HepG2 (cell line): ENCODE measurements around the gene SLC12A2. TPM values are rescaled to one million over a fixed set of nuclear protein-coding genes. Genes with fewer than 3 reads are reported as not detected.

ENCODE experiments used
- ATAC-seq: fragments of 200-7000 bp; cut with Tn5 transposase; 3 replicates; pipeline ENCODE4 v1.9.1; 2020; ENCODE audit warnings: mild to moderate bottlenecking, moderate library complexity
- BruUV-seq: library from RNA; stranded (reverse); fragments of 400-500 nt; replicated peaks from 2 replicates; lab custom pipeline; 2021; lab: Mats Ljungman, UMichigan
- CTCF ChIA-PET: fragments of 300-600 bp; formaldehyde crosslinking; extraction: SDS; loops from one replicate; lab custom pipeline; 2021; ENCODE audit warnings: low total read pairs, inconsistent platforms, low intra/inter-chr PET ratio; lab: Yijun Ruan, JAX
- POLR2A ChIA-PET: fragments of 350-600 bp; sonication (Branson Sonifier 250); formaldehyde crosslinking; loops from one replicate; lab custom pipeline; 2020; ENCODE audit warnings: antibody characterized with exemption, inconsistent platforms; lab: Yijun Ruan, JAX
- DNase-seq: peaks from one replicate; pipeline ENCODE4 v3.0.0-alpha.2; 2015; ENCODE audit warnings: low spot score
- FAIRE-seq: peaks from 3 replicates; lab custom pipeline; 2011; peaks lifted over from hg19 to GRCh38; lab: Jason Lieb, UNC
- H2AFZ ChIP-seq: one replicate; pipeline ENCODE4 v1.6.1; 2011; ENCODE audit warnings: low read length, inconsistent platforms
- H3K27ac ChIP-seq: fragments of 300-600 bp; 3 replicates; pipeline ENCODE4 v1.8.0; 2011; ENCODE audit warnings: mixed run types, mild to moderate bottlenecking, mixed read lengths, low read length, inconsistent platforms; ENCODE audit not compliant: insufficient read depth; ENCODE audit errors: extremely low read length
- H3K27me3 ChIP-seq, 2 experiments: fragments of 200-600 bp in 1 of 2; 2 replicates in 1 of 2; 3 replicates in 1 of 2; pipeline versions ENCODE4 v1.6.0 to v1.8.0; 2011; ENCODE audit warnings: low read length in 2 of 2, mild to moderate bottlenecking in 2 of 2, moderate library complexity in 2 of 2, inconsistent platforms in 1 of 2; ENCODE audit not compliant: insufficient read depth in 2 of 2, control insufficient read depth in 1 of 2
- H3K36me3 ChIP-seq, 2 experiments: fragments of 200-600 bp in 1 of 2; replicated peaks in 1 of 2; 2 replicates in 1 of 2; 3 replicates in 1 of 2; pipeline versions ENCODE4 v1.5.1 to v1.8.0; 2011; ENCODE audit warnings: low read length in 2 of 2, inconsistent platforms in 1 of 2; ENCODE audit not compliant: insufficient read depth in 2 of 2, control insufficient read depth in 1 of 2
- H3K4me1 ChIP-seq: 2 replicates; pipeline ENCODE4 v1.5.1; 2012; ENCODE audit warnings: low read length, inconsistent platforms; ENCODE audit not compliant: insufficient read depth
- H3K4me2 ChIP-seq: 2 replicates; pipeline ENCODE4 v1.6.0; 2011; ENCODE audit warnings: low read depth, low read length, inconsistent platforms
- H3K4me3 ChIP-seq, 3 experiments: fragments of 200-600 bp in 1 of 3; sonication (generic), shearing (Covaris generic) in 1 of 3; replicated peaks in 1 of 3; 2 replicates each; pipeline ENCODE4 v1.5.1; 2011 to 2016; ENCODE audit warnings: low read length in 3 of 3, inconsistent platforms in 2 of 3, low read depth in 2 of 3, mild to moderate bottlenecking in 2 of 3, control low read depth in 1 of 3, mixed read lengths in 1 of 3; ENCODE audit not compliant: insufficient read depth in 1 of 3
- H3K79me2 ChIP-seq: one replicate; pipeline ENCODE4 v1.6.1; 2011; ENCODE audit warnings: low read length, inconsistent platforms; ENCODE audit not compliant: insufficient read depth
- H3K9ac ChIP-seq: 2 replicates; pipeline ENCODE4 v1.6.0; 2011; ENCODE audit warnings: mild to moderate bottlenecking, low read depth, low read length, inconsistent platforms; ENCODE audit not compliant: insufficient read depth
- H3K9me3 ChIP-seq: 2 replicates; pipeline ENCODE4 v1.5.1; 2012; ENCODE audit warnings: mild to moderate bottlenecking, low read length
- H4K20me1 ChIP-seq: 2 replicates; pipeline ENCODE4 v1.6.0; 2011; ENCODE audit warnings: inconsistent platforms, mild to moderate bottlenecking, low read length, moderate library complexity; ENCODE audit not compliant: insufficient read depth
- ARHGAP35 ChIP-seq: sonication (generic); formaldehyde crosslinking; IDR thresholded peaks from 2 replicates; pipeline ENCODE4 v1.9.0; 2022; ENCODE audit warnings: mild to moderate bottlenecking, inconsistent platforms, moderate library complexity, missing genetic modification reagents, borderline replicate concordance
- ISX ChIP-seq: sonication (generic); formaldehyde crosslinking; conservative IDR thresholded peaks from 2 replicates; pipeline ENCODE4 v1.5.0; 2020; ENCODE audit warnings: missing genetic modification reagents
- MAFK ChIP-seq, 2 experiments: IDR thresholded peaks in 1 of 2; conservative IDR thresholded peaks in 1 of 2; 2 replicates each; pipeline ENCODE4 v1.6.1; 2011; ENCODE audit warnings: improper control_type of control experiment in 2 of 2, low read length in 2 of 2
- MYC ChIP-seq: sonication (generic); formaldehyde crosslinking; IDR thresholded peaks from 2 replicates; pipeline ENCODE4 v1.9.0; 2021; ENCODE audit warnings: missing genetic modification reagents, borderline replicate concordance
- MYNN ChIP-seq: sonication (generic); formaldehyde crosslinking; IDR thresholded peaks from 2 replicates; pipeline ENCODE4 v1.4.0; 2020; ENCODE audit warnings: mild to moderate bottlenecking, low read depth, missing genetic modification reagents
- NFE2 ChIP-seq: sonication (generic); formaldehyde crosslinking; IDR thresholded peaks from 2 replicates; pipeline ENCODE4 v1.4.0; 2020; ENCODE audit warnings: missing genetic modification reagents
- RXRB ChIP-seq: IDR thresholded peaks from 2 replicates; pipeline ENCODE4 v1.6.1; 2016; ENCODE audit warnings: borderline replicate concordance, missing genetic modification reagents, missing compliant biosample characterization
- SMAD1 ChIP-seq: sonication (generic); formaldehyde crosslinking; IDR thresholded peaks from 2 replicates; pipeline ENCODE4 v1.4.0; 2020; ENCODE audit warnings: missing genetic modification reagents, low read depth, mild to moderate bottlenecking, borderline replicate concordance
- ZFAT ChIP-seq: sonication (generic); formaldehyde crosslinking; conservative IDR thresholded peaks from 2 replicates; pipeline ENCODE4 v1.8.1; 2023; ENCODE audit warnings: missing genetic modification reagents, inconsistent platforms
- ZNF224 ChIP-seq: sonication (generic); formaldehyde crosslinking; IDR thresholded peaks from 2 replicates; pipeline ENCODE4 v1.5.0; 2020; ENCODE audit warnings: mild to moderate bottlenecking, missing genetic modification reagents
- ZNF556 ChIP-seq: sonication (generic); formaldehyde crosslinking; IDR thresholded peaks from 2 replicates; pipeline ENCODE4 v1.4.0; 2020; ENCODE audit warnings: mild to moderate bottlenecking, missing genetic modification reagents, borderline replicate concordance
- ZNF562 ChIP-seq: sonication (generic); formaldehyde crosslinking; IDR thresholded peaks from 2 replicates; pipeline ENCODE4 v1.8.0; 2022; ENCODE audit warnings: missing genetic modification reagents, borderline replicate concordance
- ZNF720 ChIP-seq: sonication (generic); formaldehyde crosslinking; IDR thresholded peaks from 2 replicates; pipeline ENCODE4 v1.4.0; 2020; ENCODE audit warnings: missing genetic modification reagents
- ZNF782 ChIP-seq: sonication (generic); formaldehyde crosslinking; IDR thresholded peaks from 2 replicates; pipeline ENCODE4 v1.4.0; 2020; ENCODE audit warnings: missing genetic modification reagents, mild to moderate bottlenecking, borderline replicate concordance
- WGBS: methylation state at CpG from one replicate; pipeline ENCODE4 v1.1.6; 2017; ENCODE audit warnings: low lambda C conversion rate; 5-methylcytosine and 5-hydroxymethylcytosine counted together
- in situ Hi-C: cut with HindIII; loops from 2 replicates; pipeline ENCODE4 v1.10.0; 2017; ENCODE audit warnings: low pct_unique_long_range_greater_than_20kb; ENCODE audit not compliant: extremely low pct_ligation_motif_present
- intact Hi-C: fragments of 100-400 bp; cut with micrococcal nuclease; formaldehyde crosslinking; loops from one replicate; pipeline ENCODE4 v1.10.0; 2022; ENCODE audit not compliant: unreplicated experiment
- polyA plus RNA-seq, 8 experiments: library from polyadenylated mRNA; depleted of rRNA in 3 of 8; stranded (reverse) in 7 of 8; unstranded in 1 of 8; fragments of >200 nt; fragmentation: Illumina TruSeq in 4 of 8; extraction: Trizol in 4 of 8; gene quantifications; 2 replicates each; pipeline versions ENCODE4 v1.2.1 to v1.2.3, GENCODE V29; 2011 to 2016; ENCODE audit warnings: low read depth in 4 of 8, missing spikeins in 1 of 8, mixed read lengths in 1 of 8; ENCODE audit not compliant: insufficient read depth in 1 of 8
- total RNA-seq, 5 experiments: library from RNA; depleted of rRNA; stranded (reverse); fragments of >200 nt; fragmentation: Illumina TruSeq; extraction: Trizol; gene quantifications; 2 replicates each; pipeline ENCODE4 v1.2.3, GENCODE V29; 2016; ENCODE audit warnings: low read depth in 1 of 5
- TF ChIP-seq, protein P1 (sequence below): sonication (generic); formaldehyde crosslinking; IDR thresholded peaks from 2 replicates; pipeline ENCODE4 v1.4.0; 2020; ENCODE audit warnings: missing genetic modification reagents, mild to moderate bottlenecking, borderline replicate concordance
- TF ChIP-seq, protein P2 (sequence below): sonication (generic); formaldehyde crosslinking; IDR thresholded peaks from 2 replicates; pipeline ENCODE4 v1.4.0; 2020; ENCODE audit warnings: mild to moderate bottlenecking, missing genetic modification reagents

The SLC12A2 gene
- total and polyA plus RNA-seq, 2 of the 13 experiments (the other 11 are each of a cell fraction or from before 2014, with no cell fraction given), result 4.0 to 9.7 TPM

DNA sequence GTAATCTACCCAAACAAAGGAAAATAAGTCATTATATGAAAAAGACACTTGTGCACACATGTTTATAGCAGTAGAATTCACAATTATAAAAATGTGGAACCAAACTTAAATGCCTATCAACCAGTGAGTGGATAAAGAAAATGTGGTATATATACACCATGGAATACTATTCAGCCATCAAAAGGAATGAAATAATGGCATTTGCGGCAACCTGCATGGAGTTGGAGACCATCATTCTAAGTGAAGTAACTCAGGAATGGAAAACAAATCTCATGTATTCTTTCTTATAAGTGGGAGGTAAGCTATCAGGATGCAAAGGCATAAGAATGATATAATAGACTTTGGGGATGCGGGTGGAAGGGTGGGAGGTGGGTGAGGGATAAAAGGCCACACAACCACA is 34.6 kb downstream of the SLC12A2 start:
- H3K4me2 ChIP-seq, result no peak overlapping the region
- no peak for DNase-seq
- intact Hi-C loops (no loop called here), in situ Hi-C loops (no loop called here)
- no peaks in the 10 kb centered on the region for H3K4me1 ChIP-seq
- no peak overlapping the region for H3K27ac ChIP-seq
- H3K4me3 ChIP-seq, result no peak overlapping the region
- no peak for ATAC-seq
- ChIA-PET CTCF (no interaction called here), POLR2A (no interaction called here)
- no TSS peak for BruUV-seq
- peaks cover 0 to 8% of the 10 kb centered on the region in 2 experiments; a peak in 1 of 5 replicates for H3K36me3 ChIP-seq
- H3K27me3 ChIP-seq, result no peaks in the 10 kb centered on the region
- no peaks in the 10 kb centered on the region for H4K20me1 ChIP-seq
- H3K79me2 ChIP-seq, result no peaks in the 10 kb centered on the region
- no peaks in the 10 kb centered on the region for H3K9me3 ChIP-seq
- no peak overlapping the region for H3K9ac ChIP-seq
- WGBS, result 61% methylated on average over 2 of the region's 2 CpGs
- H2AFZ ChIP-seq, result no peak overlapping the region
- no peak for TF ChIP-seq ZNF556
- TF ChIP-seq ZFAT (CRISPR knock-in tag), result no peak
- no peak for TF ChIP-seq MAFK (conservative IDR thresholded peaks at IDR 0.05 in 1 of 2, IDR thresholded peaks at IDR 0.05 in 1 of 2; ENCODE audit: low read length in 2 of 2)
- no peak for TF ChIP-seq ZNF224 (CRISPR knock-in tag)
- FAIRE-seq, result no peak

DNA sequence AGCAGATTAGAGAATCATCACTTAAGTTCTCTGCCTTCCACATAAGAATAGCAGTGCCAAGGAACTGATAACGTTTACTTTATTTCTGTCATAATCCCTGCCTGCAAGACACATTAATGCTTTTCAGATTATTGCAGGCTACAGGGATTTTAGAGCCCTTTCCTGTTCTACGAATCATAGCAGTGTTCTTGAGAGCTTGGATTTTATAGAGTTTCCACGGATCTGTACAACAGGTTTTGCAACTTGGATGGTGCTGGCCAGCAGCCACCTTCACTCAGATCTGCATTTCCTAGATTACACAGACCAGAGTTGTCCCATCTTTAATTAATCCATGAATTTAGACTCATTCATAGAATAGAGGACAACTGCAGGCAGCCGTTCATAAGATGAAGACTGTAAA is 38.1 kb downstream of the SLC12A2 start:
- Histone ChIP-seq H2AFZ (no peak overlapping the region), H3K9ac (no peak overlapping the region), H3K4me3 (no peak overlapping the region), H3K4me1 (no peaks in the 10 kb centered on the region), H3K4me2 (no peak overlapping the region), H3K9me3 (no peaks in the 10 kb centered on the region), H3K36me3 (no peaks in the 10 kb centered on the region), H3K27me3 (no peaks in the 10 kb centered on the region), H4K20me1 (no peaks in the 10 kb centered on the region), H3K79me2 (no peaks in the 10 kb centered on the region), H3K27ac (no peak overlapping the region)
- BruUV-seq, result no TSS peak
- CTCF ChIA-PET, result no interaction called here
- FAIRE-seq, result no peak
- no peak for DNase-seq
- POLR2A ChIA-PET, result no interaction called here
- intact Hi-C loops, result no loop called here
- ATAC-seq, result no peak
- 55% methylated on average over 4 of the region's 4 CpGs for WGBS
- in situ Hi-C loops, result no loop called here
- TF ChIP-seq ZNF720 (CRISPR knock-in tag) (no peak), ZNF782 (CRISPR knock-in tag) (no peak), ISX (CRISPR knock-in tag) (no peak), RXRB (CRISPR knock-in tag) (no peak), NFE2 (no peak), SMAD1 (CRISPR knock-in tag) (no peak), MYC (CRISPR knock-in tag) (no peak), ZNF562 (CRISPR knock-in tag) (no peak), MYNN (no peak), ARHGAP35 (CRISPR knock-in tag) (no peak)
- TF ChIP-seq, protein P1, sequence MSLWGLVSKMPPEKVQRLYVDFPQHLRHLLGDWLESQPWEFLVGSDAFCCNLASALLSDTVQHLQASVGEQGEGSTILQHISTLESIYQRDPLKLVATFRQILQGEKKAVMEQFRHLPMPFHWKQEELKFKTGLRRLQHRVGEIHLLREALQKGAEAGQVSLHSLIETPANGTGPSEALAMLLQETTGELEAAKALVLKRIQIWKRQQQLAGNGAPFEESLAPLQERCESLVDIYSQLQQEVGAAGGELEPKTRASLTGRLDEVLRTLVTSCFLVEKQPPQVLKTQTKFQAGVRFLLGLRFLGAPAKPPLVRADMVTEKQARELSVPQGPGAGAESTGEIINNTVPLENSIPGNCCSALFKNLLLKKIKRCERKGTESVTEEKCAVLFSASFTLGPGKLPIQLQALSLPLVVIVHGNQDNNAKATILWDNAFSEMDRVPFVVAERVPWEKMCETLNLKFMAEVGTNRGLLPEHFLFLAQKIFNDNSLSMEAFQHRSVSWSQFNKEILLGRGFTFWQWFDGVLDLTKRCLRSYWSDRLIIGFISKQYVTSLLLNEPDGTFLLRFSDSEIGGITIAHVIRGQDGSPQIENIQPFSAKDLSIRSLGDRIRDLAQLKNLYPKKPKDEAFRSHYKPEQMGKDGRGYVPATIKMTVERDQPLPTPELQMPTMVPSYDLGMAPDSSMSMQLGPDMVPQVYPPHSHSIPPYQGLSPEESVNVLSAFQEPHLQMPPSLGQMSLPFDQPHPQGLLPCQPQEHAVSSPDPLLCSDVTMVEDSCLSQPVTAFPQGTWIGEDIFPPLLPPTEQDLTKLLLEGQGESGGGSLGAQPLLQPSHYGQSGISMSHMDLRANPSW, result no peak
- TF ChIP-seq, protein P2, sequence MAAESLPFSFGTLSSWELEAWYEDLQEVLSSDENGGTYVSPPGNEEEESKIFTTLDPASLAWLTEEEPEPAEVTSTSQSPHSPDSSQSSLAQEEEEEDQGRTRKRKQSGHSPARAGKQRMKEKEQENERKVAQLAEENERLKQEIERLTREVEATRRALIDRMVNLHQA (CRISPR knock-in tag), result no peak
